GM23338 (cell line): Measurements from ENCODE around the gene MYOD1.

Experiments used
- CREB1 ChIP-seq: fragments of 250-450 bp; sonication (Bioruptor Pico); IDR thresholded peaks from 2 replicates; pipeline ENCODE4 v1.5.0; 2020; ENCODE audit warnings: low read depth, mild to moderate bottlenecking, moderate library complexity
- CTCF ChIP-seq, 2 experiments: fragments of 200-600 bp in 1 of 2; sonication (generic) in 1 of 2; conservative IDR thresholded peaks; 2 replicates each; pipeline versions ENCODE4 v1.5.1 to v1.6.1; 2016 to 2017; ENCODE audit warnings: antibody characterized with exemption in 2 of 2, low read depth in 2 of 2, mild to moderate bottlenecking in 2 of 2, moderate library complexity in 1 of 2
- ETS1 ChIP-seq: IDR thresholded peaks from 2 replicates; pipeline ENCODE4 v1.6.1; 2016; ENCODE audit warnings: antibody characterized with exemption
- EZH2 ChIP-seq: fragments of 200-600 bp; sonication (generic); IDR thresholded peaks from one replicate; pipeline ENCODE4 v1.8.0; 2017; ENCODE audit warnings: antibody characterized with exemption, mild to moderate bottlenecking, low read depth; ENCODE audit not compliant: unreplicated experiment
- EZH2phosphoT487 ChIP-seq: fragments of 200-600 bp; sonication (generic); IDR thresholded peaks from one replicate; pipeline ENCODE4 v1.8.1; 2018; ENCODE audit warnings: antibody characterized with exemption; ENCODE audit not compliant: unreplicated experiment
- POLR2AphosphoS5 ChIP-seq: IDR thresholded peaks from 2 replicates; pipeline ENCODE4 v1.6.1; 2016; ENCODE audit warnings: antibody characterized with exemption, low read depth
- REST ChIP-seq: IDR thresholded peaks from one replicate; pipeline ENCODE4 v1.6.1; 2018; ENCODE audit warnings: antibody characterized with exemption; ENCODE audit not compliant: unreplicated experiment
- ZNF114 ChIP-seq: fragments of 250-450 bp; sonication (Bioruptor Pico); IDR thresholded peaks from 2 replicates; pipeline ENCODE4 v1.5.0; 2020; ENCODE audit warnings: mild to moderate bottlenecking, moderate library complexity
- ZNF462 ChIP-seq: fragments of 250-450 bp; sonication (Bioruptor Pico); IDR thresholded peaks from 2 replicates; pipeline ENCODE4 v1.5.0; 2020; ENCODE audit warnings: mild to moderate bottlenecking, moderate library complexity

- TF ChIP-seq EZH2 (no peak), CTCF (conservative IDR thresholded peaks at IDR 0.05; ENCODE audit: low read depth in 2 of 2) (no peak), POLR2AphosphoS5 (no peak), EZH2phosphoT487 (no peak), CREB1 (CRISPR knock-in tag) (no peak), REST (no peak), ZNF462 (CRISPR knock-in tag) (no peak), ZNF114 (CRISPR knock-in tag) (no peak), ETS1 (no peak)
Measured at GRCh38 chr11:17753153-17753552, 33.8 kb downstream of the MYOD1 start.
